ENCODE measurements around the gene MICAL3.

MICAL3 gene

DNA sequence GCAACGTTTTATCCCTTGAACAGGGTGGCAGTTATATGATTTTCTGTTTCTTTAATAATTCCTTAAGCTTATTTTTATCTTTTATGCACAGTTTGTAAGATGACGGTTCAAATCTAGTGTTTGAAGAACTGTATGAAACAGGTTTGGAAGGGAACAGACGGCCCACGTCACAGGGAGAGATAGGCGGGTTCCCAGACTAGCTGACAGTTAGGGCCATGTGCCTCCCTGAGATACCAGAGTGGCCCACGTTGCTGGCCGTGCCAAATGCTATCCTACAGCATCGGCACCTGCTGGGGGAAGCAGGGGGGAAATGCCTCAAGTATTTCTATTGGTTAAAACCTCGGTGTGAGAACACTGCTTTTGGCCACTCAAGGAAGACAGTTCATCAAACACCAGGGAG is 199.9 kb downstream of the MICAL3 start:
- Histone ChIP-seq H3K4me1 (ENCODE audit: control insufficient read depth in 5 of 5, insufficient read depth in 5 of 5, low read length in 5 of 5) (no peaks in the 10 kb centered on the region), H3K4me3 (ENCODE audit: low read depth in 1 of 5, low read length in 5 of 5) (no peak overlapping the region), H3K9ac (ENCODE audit: low read length in 5 of 5) (no peak overlapping the region), H3K27me3 (ENCODE audit: control insufficient read depth in 5 of 5, insufficient read depth in 4 of 5, low read length in 5 of 5) (no peaks in the 10 kb centered on the region), H3K36me3 (ENCODE audit: control insufficient read depth in 5 of 5, insufficient read depth in 5 of 5, low read length in 5 of 5) (peaks cover 0 to 76% (median 58%) of the 10 kb centered on the region in 5 donors), H3K9me3 (ENCODE audit: control insufficient read depth in 5 of 5, low read length in 5 of 5) (no peaks in the 10 kb centered on the region), H3K27ac (ENCODE audit: low read depth, low read length) (no peak overlapping the region)

DNA sequence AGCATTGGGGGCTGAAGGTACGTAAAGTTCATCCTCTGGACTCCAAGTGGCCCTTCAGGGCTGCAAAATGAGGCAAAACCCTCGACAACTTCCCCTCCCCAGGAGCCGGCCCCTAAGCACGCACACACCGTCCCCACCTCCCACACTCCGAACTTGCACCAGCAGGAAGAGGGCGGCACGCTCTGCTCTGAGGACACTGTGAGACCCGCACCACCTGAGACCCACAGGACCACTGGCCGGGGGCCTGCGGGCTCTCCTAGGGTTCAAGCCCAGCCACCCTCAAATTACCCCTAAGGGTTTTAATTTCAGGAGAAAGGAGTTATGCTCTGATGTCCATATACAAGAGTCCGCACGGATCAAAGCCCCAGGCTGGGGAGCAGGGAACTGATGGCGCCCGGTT is 200.4 kb downstream of the MICAL3 start:
- no peaks in the 10 kb centered on the region for H3K27me3 ChIP-seq (ENCODE audit: control insufficient read depth in 5 of 5, insufficient read depth in 4 of 5, low read length in 5 of 5)
- H3K36me3 ChIP-seq (ENCODE audit: control insufficient read depth in 5 of 5, insufficient read depth in 5 of 5, low read length in 5 of 5), result peaks cover 0 to 78% (median 60%) of the 10 kb centered on the region in 5 donors
- no peaks in the 10 kb centered on the region for H3K4me1 ChIP-seq (ENCODE audit: control insufficient read depth in 5 of 5, insufficient read depth in 5 of 5, low read length in 5 of 5)
- H3K9ac ChIP-seq (ENCODE audit: low read length in 5 of 5), result no peak overlapping the region
- H3K27ac ChIP-seq (ENCODE audit: low read depth, low read length), result no peak overlapping the region
- no peaks in the 10 kb centered on the region for H3K9me3 ChIP-seq (ENCODE audit: control insufficient read depth in 5 of 5, low read length in 5 of 5)
- H3K4me3 ChIP-seq (ENCODE audit: low read depth in 1 of 5, low read length in 5 of 5), result no peak overlapping the region

DNA sequence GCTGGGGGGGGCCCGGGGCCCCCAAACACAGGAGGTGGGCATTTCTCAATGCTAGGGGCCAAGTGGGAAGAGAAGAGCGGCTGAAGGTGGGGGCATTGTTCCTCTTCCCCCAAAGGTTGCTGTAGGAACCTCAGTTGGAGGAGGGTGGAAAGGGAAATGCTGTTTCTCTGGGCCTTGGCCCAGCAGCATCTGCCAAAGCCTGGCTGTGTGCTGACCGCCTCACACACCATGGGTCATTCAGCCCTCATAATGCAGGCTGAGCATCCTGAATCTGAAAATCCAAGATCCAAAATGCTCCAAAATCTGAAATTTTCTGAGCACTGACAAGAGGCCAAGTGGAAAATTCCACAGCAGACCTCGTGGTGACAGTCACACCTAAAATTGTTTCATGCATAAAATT is 201.1 kb downstream of the MICAL3 start:
- Histone ChIP-seq H3K4me3 (ENCODE audit: low read depth in 1 of 5, low read length in 5 of 5) (no peak overlapping the region), H3K4me1 (ENCODE audit: control insufficient read depth in 5 of 5, insufficient read depth in 5 of 5, low read length in 5 of 5) (no peaks in the 10 kb centered on the region), H3K27me3 (ENCODE audit: control insufficient read depth in 5 of 5, insufficient read depth in 4 of 5, low read length in 5 of 5) (no peaks in the 10 kb centered on the region), H3K36me3 (ENCODE audit: control insufficient read depth in 5 of 5, insufficient read depth in 5 of 5, low read length in 5 of 5) (peaks cover 0 to 78% (median 59%) of the 10 kb centered on the region in 5 donors), H3K27ac (ENCODE audit: low read depth, low read length) (no peak overlapping the region), H3K9ac (ENCODE audit: low read length in 5 of 5) (no peak overlapping the region), H3K9me3 (ENCODE audit: control insufficient read depth in 5 of 5, low read length in 5 of 5) (no peaks in the 10 kb centered on the region)

DNA sequence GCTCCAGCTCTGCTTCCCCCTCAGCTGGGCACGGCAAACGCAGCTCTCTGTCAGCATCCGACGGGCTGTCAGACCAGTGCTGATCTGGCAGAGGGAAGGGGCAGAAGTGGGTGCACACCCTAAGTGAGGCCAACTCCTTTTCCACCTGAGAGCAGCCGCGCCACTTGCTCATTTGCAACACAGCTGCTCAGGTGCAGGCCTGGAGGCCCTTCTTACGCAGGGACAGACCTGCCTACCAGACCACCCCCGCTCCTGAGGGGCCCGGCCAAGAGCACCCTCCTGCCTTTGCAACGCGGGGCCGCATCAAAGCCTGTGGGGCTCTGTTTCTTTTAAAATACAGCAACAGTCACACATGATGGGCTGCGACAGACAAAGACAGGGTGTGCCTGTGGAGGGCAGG is 202.3 kb downstream of the MICAL3 start:
- no peaks in the 10 kb centered on the region for H3K9me3 ChIP-seq (ENCODE audit: control insufficient read depth in 5 of 5, low read length in 5 of 5)

DNA sequence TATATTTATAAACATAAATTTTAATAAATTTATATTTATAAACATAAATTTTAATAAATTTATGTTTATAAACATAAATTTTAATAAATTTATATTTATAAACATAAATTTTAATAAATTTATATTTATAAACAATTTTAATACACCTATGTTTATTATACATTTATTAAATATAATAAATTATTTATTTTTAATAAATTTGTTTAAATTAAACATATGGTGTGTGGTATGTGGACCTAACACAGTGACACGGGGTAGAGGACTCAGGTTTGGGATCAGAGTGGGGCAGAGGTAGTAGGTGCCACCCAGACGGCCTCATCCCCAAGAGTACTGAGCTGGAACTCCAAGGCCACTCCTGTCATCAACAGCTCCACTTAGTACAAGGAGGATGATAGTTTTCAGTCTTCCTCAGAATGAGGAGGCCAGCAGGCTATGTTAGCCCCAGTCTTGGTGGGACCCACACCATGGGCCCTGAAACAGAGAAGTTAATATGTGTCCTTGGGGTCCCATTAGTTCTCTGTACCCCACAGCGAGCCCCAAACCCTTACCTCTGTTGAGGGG is 203.4 kb downstream of the MICAL3 start:
- peaks cover 0 to 78% (median 59%) of the 10 kb centered on the region in 5 donors for H3K36me3 ChIP-seq (ENCODE audit: control insufficient read depth in 5 of 5, insufficient read depth in 5 of 5, low read length in 5 of 5)

More for the DNA sequence above, 202.3 kb downstream of the MICAL3 start:
- H3K27me3 ChIP-seq (ENCODE audit: control insufficient read depth in 5 of 5, insufficient read depth in 4 of 5, low read length in 5 of 5), result no peaks in the 10 kb centered on the region
- H3K4me3 ChIP-seq (ENCODE audit: low read depth in 1 of 5, low read length in 5 of 5), result no peak overlapping the region
- no peak overlapping the region for H3K27ac ChIP-seq (ENCODE audit: low read depth, low read length)
- no peak overlapping the region for H3K9ac ChIP-seq (ENCODE audit: low read length in 5 of 5)
- H3K36me3 ChIP-seq (ENCODE audit: control insufficient read depth in 5 of 5, insufficient read depth in 5 of 5, low read length in 5 of 5), result peaks cover 0 to 77% (median 56%) of the 10 kb centered on the region in 5 donors
- no peaks in the 10 kb centered on the region for H3K4me1 ChIP-seq (ENCODE audit: control insufficient read depth in 5 of 5, insufficient read depth in 5 of 5, low read length in 5 of 5)

DNA sequence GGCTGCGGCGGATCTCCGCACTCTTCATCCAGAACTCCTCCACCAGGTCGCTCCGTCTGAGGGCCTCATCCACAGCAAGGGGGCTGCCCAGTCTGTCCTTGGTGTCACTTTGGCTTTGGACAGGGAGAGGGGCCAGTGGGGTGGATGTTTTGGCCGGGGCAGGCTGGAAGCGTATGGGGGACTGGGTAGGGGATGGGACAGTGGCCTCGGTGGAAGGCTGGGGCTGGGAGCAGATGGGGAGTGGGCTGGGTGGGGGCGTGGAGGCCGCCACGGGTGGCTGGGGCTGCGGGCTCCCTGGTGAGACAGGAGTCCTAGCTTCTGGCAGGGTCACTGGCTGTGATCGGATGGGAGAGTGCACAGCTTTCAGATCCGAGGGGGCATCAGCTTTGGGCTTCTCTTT is 205.7 kb downstream of the MICAL3 start:
- Histone ChIP-seq H3K9me3 (ENCODE audit: control insufficient read depth in 5 of 5, low read length in 5 of 5) (no peaks in the 10 kb centered on the region), H3K4me3 (ENCODE audit: low read depth in 1 of 5, low read length in 5 of 5) (no peak overlapping the region), H3K4me1 (ENCODE audit: control insufficient read depth in 5 of 5, insufficient read depth in 5 of 5, low read length in 5 of 5) (no peaks in the 10 kb centered on the region), H3K27me3 (ENCODE audit: control insufficient read depth in 5 of 5, insufficient read depth in 4 of 5, low read length in 5 of 5) (no peaks in the 10 kb centered on the region), H3K36me3 (ENCODE audit: control insufficient read depth in 5 of 5, insufficient read depth in 5 of 5, low read length in 5 of 5) (peaks cover 0 to 80% (median 68%) of the 10 kb centered on the region in 5 donors), H3K27ac (ENCODE audit: low read depth, low read length) (no peak overlapping the region), H3K9ac (ENCODE audit: low read length in 5 of 5) (no peak overlapping the region)

More for the DNA sequence above, 203.4 kb downstream of the MICAL3 start:
- Histone ChIP-seq H3K27ac (ENCODE audit: low read depth, low read length) (no peak overlapping the region), H3K9me3 (ENCODE audit: control insufficient read depth in 5 of 5, low read length in 5 of 5) (no peaks in the 10 kb centered on the region), H3K9ac (ENCODE audit: low read length in 5 of 5) (no peak overlapping the region), H3K27me3 (ENCODE audit: control insufficient read depth in 5 of 5, insufficient read depth in 4 of 5, low read length in 5 of 5) (no peaks in the 10 kb centered on the region), H3K4me3 (ENCODE audit: low read depth in 1 of 5, low read length in 5 of 5) (no peak overlapping the region), H3K4me1 (ENCODE audit: control insufficient read depth in 5 of 5, insufficient read depth in 5 of 5, low read length in 5 of 5) (no peaks in the 10 kb centered on the region)

DNA sequence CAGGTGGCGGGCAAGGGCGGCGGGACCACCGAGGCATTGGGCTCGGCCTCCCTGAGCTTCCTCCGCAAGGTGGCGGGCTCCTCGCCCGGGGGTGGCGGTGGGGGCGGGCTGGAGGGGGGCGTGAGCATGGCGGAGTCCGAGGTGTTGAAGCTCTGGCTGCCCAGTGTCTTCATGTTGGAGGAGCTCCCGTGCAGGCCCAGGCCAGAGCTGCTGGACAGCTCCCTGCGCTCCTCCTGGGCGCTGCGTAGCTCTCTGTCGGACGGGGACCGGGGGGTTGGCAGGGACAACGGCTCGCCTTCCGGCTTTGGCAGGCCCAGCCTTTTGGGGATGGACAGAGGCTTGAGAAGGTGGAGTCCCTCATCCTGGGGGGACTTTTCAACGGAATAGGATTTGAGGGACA is 206.2 kb downstream of the MICAL3 start:
- Histone ChIP-seq H3K9ac (ENCODE audit: low read length in 5 of 5) (no peak overlapping the region), H3K9me3 (ENCODE audit: control insufficient read depth in 5 of 5, low read length in 5 of 5) (no peaks in the 10 kb centered on the region), H3K27ac (ENCODE audit: low read depth, low read length) (no peak overlapping the region), H3K27me3 (ENCODE audit: control insufficient read depth in 5 of 5, insufficient read depth in 4 of 5, low read length in 5 of 5) (no peaks in the 10 kb centered on the region), H3K4me1 (ENCODE audit: control insufficient read depth in 5 of 5, insufficient read depth in 5 of 5, low read length in 5 of 5) (no peaks in the 10 kb centered on the region), H3K36me3 (ENCODE audit: control insufficient read depth in 5 of 5, insufficient read depth in 5 of 5, low read length in 5 of 5) (peaks cover 0 to 83% (median 73%) of the 10 kb centered on the region in 5 donors), H3K4me3 (ENCODE audit: low read depth in 1 of 5, low read length in 5 of 5) (no peak overlapping the region)

DNA sequence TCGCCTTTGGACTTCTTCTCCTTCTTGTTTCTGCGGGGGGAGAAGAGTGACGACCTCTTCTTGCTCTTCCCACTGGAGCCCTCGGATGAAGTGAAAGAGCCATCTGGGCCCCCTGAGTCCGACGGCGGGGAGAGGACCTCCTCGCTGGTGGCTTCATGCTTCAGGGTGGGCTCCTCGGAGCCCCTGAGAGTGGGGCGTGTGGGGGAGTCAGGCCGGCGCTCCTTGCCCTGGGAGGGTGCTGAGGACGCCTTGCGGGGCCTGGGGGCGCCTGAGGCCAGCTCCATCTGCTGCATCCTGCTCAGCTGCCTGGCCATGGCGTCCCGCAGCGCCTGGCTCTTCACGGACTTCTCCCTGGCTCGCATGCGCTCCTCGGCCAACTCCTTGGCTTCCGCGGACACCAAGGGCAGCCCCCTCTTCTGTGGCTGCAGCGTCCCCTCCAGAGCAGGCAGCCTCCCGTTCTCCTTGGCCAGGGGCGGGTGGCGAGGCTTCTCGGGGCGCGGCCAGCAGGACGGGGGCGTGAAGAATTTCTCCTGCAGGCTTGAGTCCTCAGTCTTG is 206.8 kb downstream of the MICAL3 start:
- H3K4me1 ChIP-seq (ENCODE audit: control insufficient read depth in 5 of 5, insufficient read depth in 5 of 5, low read length in 5 of 5), result no peaks in the 10 kb centered on the region
- no peak overlapping the region for H3K4me3 ChIP-seq (ENCODE audit: low read depth in 1 of 5, low read length in 5 of 5)
- no peaks in the 10 kb centered on the region for H3K27me3 ChIP-seq (ENCODE audit: control insufficient read depth in 5 of 5, insufficient read depth in 4 of 5, low read length in 5 of 5)
- H3K27ac ChIP-seq (ENCODE audit: low read depth, low read length), result no peak overlapping the region
- no peak overlapping the region for H3K9ac ChIP-seq (ENCODE audit: low read length in 5 of 5)
- H3K9me3 ChIP-seq (ENCODE audit: control insufficient read depth in 5 of 5, low read length in 5 of 5), result no peaks in the 10 kb centered on the region
- peaks cover 0 to 83% (median 69%) of the 10 kb centered on the region in 5 donors for H3K36me3 ChIP-seq (ENCODE audit: control insufficient read depth in 5 of 5, insufficient read depth in 5 of 5, low read length in 5 of 5)

DNA sequence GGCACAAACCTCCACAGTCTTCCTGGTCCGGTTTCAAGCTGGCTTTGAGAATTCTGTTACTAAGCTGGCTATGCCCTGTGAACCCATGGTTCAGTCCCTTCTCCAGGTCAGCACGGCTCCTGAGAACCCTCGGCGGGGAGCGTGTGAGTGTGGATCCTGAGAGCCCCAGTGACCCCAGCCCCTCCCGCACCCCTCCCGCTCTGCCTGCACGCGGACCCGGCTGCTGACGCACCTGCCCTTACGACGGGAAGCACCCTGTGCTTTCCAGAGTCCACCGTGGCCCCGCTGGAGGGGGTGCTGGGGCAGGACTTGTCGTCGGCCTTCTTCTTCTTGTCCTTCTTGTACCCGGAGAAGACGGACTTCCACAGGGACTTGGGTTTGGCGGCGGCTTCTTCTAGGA is 207.3 kb downstream of the MICAL3 start:
- peaks cover 0 to 83% (median 68%) of the 10 kb centered on the region in 5 donors for H3K36me3 ChIP-seq (ENCODE audit: control insufficient read depth in 5 of 5, insufficient read depth in 5 of 5, low read length in 5 of 5)
- H3K4me3 ChIP-seq (ENCODE audit: low read depth in 1 of 5, low read length in 5 of 5), result no peak overlapping the region
- H3K27ac ChIP-seq (ENCODE audit: low read depth, low read length), result no peak overlapping the region
- no peaks in the 10 kb centered on the region for H3K9me3 ChIP-seq (ENCODE audit: control insufficient read depth in 5 of 5, low read length in 5 of 5)
- no peak overlapping the region for H3K9ac ChIP-seq (ENCODE audit: low read length in 5 of 5)
- H3K27me3 ChIP-seq (ENCODE audit: control insufficient read depth in 5 of 5, insufficient read depth in 4 of 5, low read length in 5 of 5), result no peaks in the 10 kb centered on the region
- H3K4me1 ChIP-seq (ENCODE audit: control insufficient read depth in 5 of 5, insufficient read depth in 5 of 5, low read length in 5 of 5), result no peaks in the 10 kb centered on the region

DNA sequence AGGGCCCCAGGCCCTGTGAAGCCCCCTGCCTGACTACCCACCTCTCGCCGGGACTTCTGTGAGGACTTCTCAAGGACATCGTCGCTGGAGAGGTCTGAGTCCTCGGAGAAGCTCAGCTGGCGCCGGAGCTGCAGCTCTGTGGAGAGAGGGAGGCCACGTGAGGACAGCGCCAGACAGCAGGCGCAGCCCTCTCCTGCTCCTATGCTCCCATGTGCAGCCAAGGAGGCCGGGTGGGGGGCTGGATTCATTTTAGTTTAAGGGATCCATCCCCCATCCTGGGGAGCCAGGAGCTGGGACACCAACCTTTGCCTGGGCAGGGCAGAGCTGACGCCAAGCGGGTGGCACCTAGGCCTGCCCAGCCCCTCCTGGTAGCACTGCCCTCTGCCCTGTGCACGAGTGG is 207.7 kb downstream of the MICAL3 start:
- H3K27ac ChIP-seq (ENCODE audit: low read depth, low read length), result no peak overlapping the region
- no peaks in the 10 kb centered on the region for H3K9me3 ChIP-seq (ENCODE audit: control insufficient read depth in 5 of 5, low read length in 5 of 5)
- no peak overlapping the region for H3K4me3 ChIP-seq (ENCODE audit: low read depth in 1 of 5, low read length in 5 of 5)
- H3K36me3 ChIP-seq (ENCODE audit: control insufficient read depth in 5 of 5, insufficient read depth in 5 of 5, low read length in 5 of 5), result peaks cover 0 to 82% (median 67%) of the 10 kb centered on the region in 5 donors
- H3K27me3 ChIP-seq (ENCODE audit: control insufficient read depth in 5 of 5, insufficient read depth in 4 of 5, low read length in 5 of 5), result no peaks in the 10 kb centered on the region
- no peak overlapping the region for H3K9ac ChIP-seq (ENCODE audit: low read length in 5 of 5)
- no peaks in the 10 kb centered on the region for H3K4me1 ChIP-seq (ENCODE audit: control insufficient read depth in 5 of 5, insufficient read depth in 5 of 5, low read length in 5 of 5)
